ENCODE measurements around the gene THBS2.
A peak's percentile ranks its signal among the peaks of the same experiment; 100 is the strongest.

The THBS2 gene

GRCh38 chr6:169296622-169297021 lies 43.0 kb upstream of the THBS2 start:
- Histone ChIP-seq H3K4me1 (ENCODE audit: insufficient read depth, poor library complexity, severe bottlenecking) (peaks cover 33% of the 10 kb centered on the region), H3K27ac (ENCODE audit: poor library complexity, severe bottlenecking) (no peak overlapping the region), H3K36me3 (ENCODE audit: low read depth) (no peaks in the 10 kb centered on the region), H3K9me3 (ENCODE audit: severe bottlenecking) (no peaks in the 10 kb centered on the region), H3K27me3 (ENCODE audit: insufficient read depth, poor library complexity, severe bottlenecking) (no peaks in the 10 kb centered on the region), H3K4me3 (ENCODE audit: severe bottlenecking) (no peak overlapping the region)
- TF ChIP-seq CTCF (IDR thresholded peaks at IDR 0.05; ENCODE audit: poor library complexity, severe bottlenecking) = no peak
- DNase-seq (ENCODE audit: low spot score) (no peak), ATAC-seq (ENCODE audit: low read depth) (no peak)

GRCh38 chr6:169296170-169296569 lies 42.5 kb upstream of the THBS2 start:
- DNase-seq (ENCODE audit: low spot score) (no peak), ATAC-seq (ENCODE audit: low read depth) (peak; percentile 35; the same call in 1 of the 3 replicates)
- no peak for TF ChIP-seq CTCF (IDR thresholded peaks at IDR 0.05; ENCODE audit: poor library complexity, severe bottlenecking)
- Histone ChIP-seq H3K9me3 (ENCODE audit: severe bottlenecking) (no peaks in the 10 kb centered on the region), H3K27me3 (ENCODE audit: insufficient read depth, poor library complexity, severe bottlenecking) (no peaks in the 10 kb centered on the region), H3K27ac (ENCODE audit: poor library complexity, severe bottlenecking) (no peak overlapping the region), H3K36me3 (ENCODE audit: low read depth) (no peaks in the 10 kb centered on the region), H3K4me3 (ENCODE audit: severe bottlenecking) (no peak overlapping the region), H3K4me1 (ENCODE audit: insufficient read depth, poor library complexity, severe bottlenecking) (peaks cover 34% of the 10 kb centered on the region)

GRCh38 chr6:169293196-169293595 lies 39.5 kb upstream of the THBS2 start:
- no peak for ATAC-seq (ENCODE audit: low read depth)
- H3K4me1 ChIP-seq (ENCODE audit: insufficient read depth, poor library complexity, severe bottlenecking) = peaks cover 49% of the 10 kb centered on the region
- TF ChIP-seq CTCF (IDR thresholded peaks at IDR 0.05; ENCODE audit: poor library complexity, severe bottlenecking) = no peak
- H3K27me3 ChIP-seq (ENCODE audit: insufficient read depth, poor library complexity, severe bottlenecking) = no peaks in the 10 kb centered on the region
- no peaks in the 10 kb centered on the region for H3K36me3 ChIP-seq (ENCODE audit: low read depth)
- no peak overlapping the region for H3K4me3 ChIP-seq (ENCODE audit: severe bottlenecking)
- H3K9me3 ChIP-seq (ENCODE audit: severe bottlenecking) = no peaks in the 10 kb centered on the region
- no peak for DNase-seq (ENCODE audit: low spot score)
- peak overlapping the region; percentile 77 for H3K27ac ChIP-seq (ENCODE audit: poor library complexity, severe bottlenecking)

DNA sequence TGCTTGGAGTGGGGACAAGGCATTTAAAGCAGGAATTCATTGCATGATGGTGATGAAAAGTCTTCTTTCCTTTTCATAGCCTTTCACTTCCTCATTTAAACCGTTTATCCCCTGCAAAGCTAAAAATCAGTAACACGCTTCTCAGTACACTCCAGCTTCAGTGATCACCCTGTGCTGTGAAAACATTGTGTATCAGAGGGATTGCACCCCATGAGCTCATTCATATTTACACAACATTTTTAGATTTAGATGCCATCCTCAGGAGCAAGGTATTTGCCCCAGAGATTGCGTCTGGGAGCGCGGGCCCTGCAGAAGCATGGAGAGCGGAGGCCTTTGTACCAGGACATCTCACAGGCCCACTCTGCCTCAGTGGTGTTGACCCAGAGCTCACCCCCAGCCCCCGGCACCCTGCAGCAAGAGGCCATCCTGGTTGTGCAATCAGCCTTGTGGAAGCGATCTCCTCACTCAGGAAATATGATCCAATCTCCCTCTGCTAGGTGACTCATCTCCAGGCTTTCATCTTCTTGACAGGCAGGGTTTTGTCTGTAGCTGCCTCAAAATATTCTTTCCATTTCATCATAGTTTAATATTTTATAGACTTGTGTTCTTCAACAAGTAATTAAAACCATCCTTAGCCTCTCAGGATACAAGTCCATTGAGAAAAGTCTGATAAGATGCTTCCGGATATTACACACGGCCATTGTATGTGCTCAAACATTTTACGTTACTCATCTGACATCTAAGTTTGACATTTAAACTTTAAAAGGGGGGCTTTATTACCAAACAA lies 38.9 kb upstream of the THBS2 start:
- DNase-seq (ENCODE audit: low spot score) (peak; percentile 72), ATAC-seq (ENCODE audit: low read depth) (peak; percentile 80)
- Histone ChIP-seq H3K27ac (ENCODE audit: poor library complexity, severe bottlenecking) (peak overlapping the region; percentile 77), H3K36me3 (ENCODE audit: low read depth) (no peaks in the 10 kb centered on the region), H3K4me3 (ENCODE audit: severe bottlenecking) (no peak overlapping the region), H3K9me3 (ENCODE audit: severe bottlenecking) (no peaks in the 10 kb centered on the region), H3K4me1 (ENCODE audit: insufficient read depth, poor library complexity, severe bottlenecking) (peaks cover 49% of the 10 kb centered on the region), H3K27me3 (ENCODE audit: insufficient read depth, poor library complexity, severe bottlenecking) (no peaks in the 10 kb centered on the region)
- no peak for TF ChIP-seq CTCF (IDR thresholded peaks at IDR 0.05; ENCODE audit: poor library complexity, severe bottlenecking)

Data from RWPE2 (cell line).